HepG2 (cell line): Measurements from ENCODE around the gene JPH4. TPM values are rescaled to one million over a fixed set of nuclear protein-coding genes. Genes with fewer than 3 reads are reported as not detected.

ENCODE experiments used
- ATAC-seq: fragments of 200-7000 bp; cut with Tn5 transposase; 3 replicates; pipeline ENCODE4 v1.9.1; 2020; ENCODE audit warnings: mild to moderate bottlenecking, moderate library complexity
- BruUV-seq: library from RNA; stranded (reverse); fragments of 400-500 nt; replicated peaks from 2 replicates; lab custom pipeline; 2021; lab: Mats Ljungman, UMichigan
- CTCF ChIA-PET: fragments of 300-600 bp; formaldehyde crosslinking; extraction: SDS; loops from one replicate; lab custom pipeline; 2021; ENCODE audit warnings: low total read pairs, inconsistent platforms, low intra/inter-chr PET ratio; lab: Yijun Ruan, JAX
- POLR2A ChIA-PET: fragments of 350-600 bp; sonication (Branson Sonifier 250); formaldehyde crosslinking; loops from one replicate; lab custom pipeline; 2020; ENCODE audit warnings: antibody characterized with exemption, inconsistent platforms; lab: Yijun Ruan, JAX
- DNase-seq: peaks from one replicate; pipeline ENCODE4 v3.0.0-alpha.2; 2015; ENCODE audit warnings: low spot score
- FAIRE-seq: peaks from 3 replicates; lab custom pipeline; 2011; peaks lifted over from hg19 to GRCh38; lab: Jason Lieb, UNC
- H2AFZ ChIP-seq: one replicate; pipeline ENCODE4 v1.6.1; 2011; ENCODE audit warnings: low read length, inconsistent platforms
- H3K27ac ChIP-seq: fragments of 300-600 bp; 3 replicates; pipeline ENCODE4 v1.8.0; 2011; ENCODE audit warnings: mixed run types, mild to moderate bottlenecking, mixed read lengths, low read length, inconsistent platforms; ENCODE audit not compliant: insufficient read depth; ENCODE audit errors: extremely low read length
- H3K27me3 ChIP-seq, 2 experiments: fragments of 200-600 bp in 1 of 2; 2 replicates in 1 of 2; 3 replicates in 1 of 2; pipeline versions ENCODE4 v1.6.0 to v1.8.0; 2011; ENCODE audit warnings: low read length in 2 of 2, mild to moderate bottlenecking in 2 of 2, moderate library complexity in 2 of 2, inconsistent platforms in 1 of 2; ENCODE audit not compliant: insufficient read depth in 2 of 2, control insufficient read depth in 1 of 2
- H3K36me3 ChIP-seq, 2 experiments: fragments of 200-600 bp in 1 of 2; replicated peaks in 1 of 2; 2 replicates in 1 of 2; 3 replicates in 1 of 2; pipeline versions ENCODE4 v1.5.1 to v1.8.0; 2011; ENCODE audit warnings: low read length in 2 of 2, inconsistent platforms in 1 of 2; ENCODE audit not compliant: insufficient read depth in 2 of 2, control insufficient read depth in 1 of 2
- H3K4me1 ChIP-seq: 2 replicates; pipeline ENCODE4 v1.5.1; 2012; ENCODE audit warnings: low read length, inconsistent platforms; ENCODE audit not compliant: insufficient read depth
- H3K4me2 ChIP-seq: 2 replicates; pipeline ENCODE4 v1.6.0; 2011; ENCODE audit warnings: low read depth, low read length, inconsistent platforms
- H3K4me3 ChIP-seq, 3 experiments: fragments of 200-600 bp in 1 of 3; sonication (generic), shearing (Covaris generic) in 1 of 3; replicated peaks in 1 of 3; 2 replicates each; pipeline ENCODE4 v1.5.1; 2011 to 2016; ENCODE audit warnings: low read length in 3 of 3, inconsistent platforms in 2 of 3, low read depth in 2 of 3, mild to moderate bottlenecking in 2 of 3, control low read depth in 1 of 3, mixed read lengths in 1 of 3; ENCODE audit not compliant: insufficient read depth in 1 of 3
- H3K79me2 ChIP-seq: one replicate; pipeline ENCODE4 v1.6.1; 2011; ENCODE audit warnings: low read length, inconsistent platforms; ENCODE audit not compliant: insufficient read depth
- H3K9ac ChIP-seq: 2 replicates; pipeline ENCODE4 v1.6.0; 2011; ENCODE audit warnings: mild to moderate bottlenecking, low read depth, low read length, inconsistent platforms; ENCODE audit not compliant: insufficient read depth
- H3K9me3 ChIP-seq: 2 replicates; pipeline ENCODE4 v1.5.1; 2012; ENCODE audit warnings: mild to moderate bottlenecking, low read length
- H4K20me1 ChIP-seq: 2 replicates; pipeline ENCODE4 v1.6.0; 2011; ENCODE audit warnings: inconsistent platforms, mild to moderate bottlenecking, low read length, moderate library complexity; ENCODE audit not compliant: insufficient read depth
- ATRX ChIP-seq: sonication (generic); formaldehyde crosslinking; IDR thresholded peaks from 2 replicates; pipeline ENCODE4 v1.4.0; 2020; ENCODE audit warnings: missing genetic modification reagents, borderline replicate concordance
- BCL6 ChIP-seq: IDR thresholded peaks from 2 replicates; pipeline ENCODE4 v1.6.1; 2016; ENCODE audit warnings: missing genetic modification reagents, missing compliant biosample characterization
- BRCA1 ChIP-seq: sonication (generic); formaldehyde crosslinking; IDR thresholded peaks from 2 replicates; pipeline ENCODE4 v1.4.0; 2020; ENCODE audit warnings: missing genetic modification reagents
- DNMT1 ChIP-seq: sonication (generic); formaldehyde crosslinking; IDR thresholded peaks from 2 replicates; pipeline ENCODE4 v1.5.1; 2020; ENCODE audit warnings: mild to moderate bottlenecking, missing genetic modification reagents
- FOXO1 ChIP-seq: sonication (generic); formaldehyde crosslinking; IDR thresholded peaks from 2 replicates; pipeline ENCODE4 v1.4.0; 2020; ENCODE audit warnings: missing genetic modification reagents
- JUNB ChIP-seq: sonication (generic); formaldehyde crosslinking; IDR thresholded peaks from 2 replicates; pipeline ENCODE4 v1.8.0; 2022; ENCODE audit warnings: missing genetic modification reagents, mild to moderate bottlenecking, borderline replicate concordance
- KDM4B ChIP-seq: sonication (generic); formaldehyde crosslinking; IDR thresholded peaks from 2 replicates; pipeline ENCODE4 v1.4.0; 2020; ENCODE audit warnings: missing genetic modification reagents
- MNT ChIP-seq: fragments of 450-650 bp; IDR thresholded peaks from 2 replicates; pipeline ENCODE4 v1.6.1; 2016
- REL ChIP-seq: sonication (generic); formaldehyde crosslinking; conservative IDR thresholded peaks from 2 replicates; pipeline ENCODE4 v1.8.0; 2022; ENCODE audit warnings: mild to moderate bottlenecking, missing genetic modification reagents, moderate library complexity
- TFE3 ChIP-seq: IDR thresholded peaks from 2 replicates; pipeline ENCODE4 v1.6.1; 2016
- ZBTB10 ChIP-seq: sonication (generic); formaldehyde crosslinking; IDR thresholded peaks from 2 replicates; pipeline ENCODE4 v1.4.0; 2020; ENCODE audit warnings: missing genetic modification reagents, borderline replicate concordance
- ZFP1 ChIP-seq: IDR thresholded peaks from 2 replicates; pipeline ENCODE4 v1.6.1; 2016
- ZNF343 ChIP-seq: sonication (generic); formaldehyde crosslinking; IDR thresholded peaks from 2 replicates; pipeline ENCODE4 v1.4.0; 2020; ENCODE audit warnings: mild to moderate bottlenecking, missing genetic modification reagents
- ZNF782 ChIP-seq: sonication (generic); formaldehyde crosslinking; IDR thresholded peaks from 2 replicates; pipeline ENCODE4 v1.4.0; 2020; ENCODE audit warnings: missing genetic modification reagents, mild to moderate bottlenecking, borderline replicate concordance
- ZNF788 ChIP-seq: sonication (generic); formaldehyde crosslinking; IDR thresholded peaks from 2 replicates; pipeline ENCODE4 v1.5.0; 2020; ENCODE audit warnings: mild to moderate bottlenecking, missing genetic modification reagents, borderline replicate concordance
- WGBS: methylation state at CpG from one replicate; pipeline ENCODE4 v1.1.6; 2017; ENCODE audit warnings: low lambda C conversion rate; 5-methylcytosine and 5-hydroxymethylcytosine counted together
- in situ Hi-C: cut with HindIII; loops from 2 replicates; pipeline ENCODE4 v1.10.0; 2017; ENCODE audit warnings: low pct_unique_long_range_greater_than_20kb; ENCODE audit not compliant: extremely low pct_ligation_motif_present
- intact Hi-C: fragments of 100-400 bp; cut with micrococcal nuclease; formaldehyde crosslinking; loops from one replicate; pipeline ENCODE4 v1.10.0; 2022; ENCODE audit not compliant: unreplicated experiment
- polyA plus RNA-seq, 8 experiments: library from polyadenylated mRNA; depleted of rRNA in 3 of 8; stranded (reverse) in 7 of 8; unstranded in 1 of 8; fragments of >200 nt; fragmentation: Illumina TruSeq in 4 of 8; extraction: Trizol in 4 of 8; gene quantifications; 2 replicates each; pipeline versions ENCODE4 v1.2.1 to v1.2.3, GENCODE V29; 2011 to 2016; ENCODE audit warnings: low read depth in 4 of 8, missing spikeins in 1 of 8, mixed read lengths in 1 of 8; ENCODE audit not compliant: insufficient read depth in 1 of 8
- total RNA-seq, 5 experiments: library from RNA; depleted of rRNA; stranded (reverse); fragments of >200 nt; fragmentation: Illumina TruSeq; extraction: Trizol; gene quantifications; 2 replicates each; pipeline ENCODE4 v1.2.3, GENCODE V29; 2016; ENCODE audit warnings: low read depth in 1 of 5
- TF ChIP-seq, protein P1 (sequence below): sonication (generic); formaldehyde crosslinking; IDR thresholded peaks from 2 replicates; pipeline ENCODE4 v1.4.0; 2020; ENCODE audit warnings: missing genetic modification reagents

JPH4 gene
- total and polyA plus RNA-seq, 2 of the 13 experiments (the other 11 are each of a cell fraction or from before 2014, with no cell fraction given) = 0.08 to 0.22 TPM

GRCh38 chr14:23600322-23600707 lies 21.7 kb upstream of the JPH4 start:
- H3K9me3 ChIP-seq = peaks cover 8% of the 10 kb centered on the region; the same call in 1 of the 2 replicates
- H3K4me2 ChIP-seq = peak overlapping the region; percentile 5; the same call in 1 of the 2 replicates
- H3K36me3 ChIP-seq = no peaks in the 10 kb centered on the region
- BruUV-seq = no TSS peak
- H2AFZ ChIP-seq = peak overlapping the region; percentile 16
- intact Hi-C loops (no loop called here), in situ Hi-C loops (no loop called here)
- H3K4me1 ChIP-seq = peaks cover 49% of the 10 kb centered on the region
- ATAC-seq (no peak; the same call in 2 of the 3 replicates), FAIRE-seq (no peak), DNase-seq (no peak)
- ChIA-PET POLR2A (interaction anchor here (0.6 to 10.5 kb wide), 17 partner anchors 10 to 622 kb away, joined by 3 to 267 read pairs (median 5); partner anchors contain the start of genes DCAF11, DHRS2, NRL and PPP1R3E), CTCF (no interaction called here)
- WGBS = 46% methylated on average over 2 of the region's 2 CpGs
- H3K27ac ChIP-seq = peak overlapping the region; percentile 57
- peak overlapping the region in 1 of 3 experiments; percentile 1; a peak in 1 of 6 replicates for H3K4me3 ChIP-seq
- H3K79me2 ChIP-seq = no peaks in the 10 kb centered on the region
- no peaks in the 10 kb centered on the region for H4K20me1 ChIP-seq
- H3K9ac ChIP-seq = peak overlapping the region; percentile 1; the same call in 1 of the 2 replicates
- H3K27me3 ChIP-seq = no peaks in the 10 kb centered on the region
- peak; percentile 74; the same call in 1 of the 2 replicates for TF ChIP-seq DNMT1 (CRISPR knock-in tag)
- TF ChIP-seq ZNF788 (CRISPR knock-in tag) = 0 out of 2 replicates have a peak, but pooled peaks have one; percentile 18
- TF ChIP-seq MNT = no peak
- TF ChIP-seq JUNB (CRISPR knock-in tag) = no peak
- TF ChIP-seq, protein P1, sequence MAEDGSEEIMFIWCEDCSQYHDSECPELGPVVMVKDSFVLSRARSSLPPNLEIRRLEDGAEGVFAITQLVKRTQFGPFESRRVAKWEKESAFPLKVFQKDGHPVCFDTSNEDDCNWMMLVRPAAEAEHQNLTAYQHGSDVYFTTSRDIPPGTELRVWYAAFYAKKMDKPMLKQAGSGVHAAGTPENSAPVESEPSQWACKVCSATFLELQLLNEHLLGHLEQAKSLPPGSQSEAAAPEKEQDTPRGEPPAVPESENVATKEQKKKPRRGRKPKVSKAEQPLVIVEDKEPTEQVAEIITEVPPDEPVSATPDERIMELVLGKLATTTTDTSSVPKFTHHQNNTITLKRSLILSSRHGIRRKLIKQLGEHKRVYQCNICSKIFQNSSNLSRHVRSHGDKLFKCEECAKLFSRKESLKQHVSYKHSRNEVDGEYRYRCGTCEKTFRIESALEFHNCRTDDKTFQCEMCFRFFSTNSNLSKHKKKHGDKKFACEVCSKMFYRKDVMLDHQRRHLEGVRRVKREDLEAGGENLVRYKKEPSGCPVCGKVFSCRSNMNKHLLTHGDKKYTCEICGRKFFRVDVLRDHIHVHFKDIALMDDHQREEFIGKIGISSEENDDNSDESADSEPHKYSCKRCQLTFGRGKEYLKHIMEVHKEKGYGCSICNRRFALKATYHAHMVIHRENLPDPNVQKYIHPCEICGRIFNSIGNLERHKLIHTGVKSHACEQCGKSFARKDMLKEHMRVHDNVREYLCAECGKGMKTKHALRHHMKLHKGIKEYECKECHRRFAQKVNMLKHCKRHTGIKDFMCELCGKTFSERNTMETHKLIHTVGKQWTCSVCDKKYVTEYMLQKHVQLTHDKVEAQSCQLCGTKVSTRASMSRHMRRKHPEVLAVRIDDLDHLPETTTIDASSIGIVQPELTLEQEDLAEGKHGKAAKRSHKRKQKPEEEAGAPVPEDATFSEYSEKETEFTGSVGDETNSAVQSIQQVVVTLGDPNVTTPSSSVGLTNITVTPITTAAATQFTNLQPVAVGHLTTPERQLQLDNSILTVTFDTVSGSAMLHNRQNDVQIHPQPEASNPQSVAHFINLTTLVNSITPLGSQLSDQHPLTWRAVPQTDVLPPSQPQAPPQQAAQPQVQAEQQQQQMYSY (CRISPR knock-in tag) = no peak
- no peak for TF ChIP-seq ZFP1 (CRISPR knock-in tag)
- TF ChIP-seq ZNF782 = no peak
- TF ChIP-seq KDM4B (CRISPR knock-in tag) = no peak
- no peak for TF ChIP-seq ATRX (CRISPR knock-in tag)
- no peak for TF ChIP-seq ZNF343 (CRISPR knock-in tag)
- no peak for TF ChIP-seq ZBTB10 (CRISPR knock-in tag)
- 0 out of 2 replicates have a peak, but pooled peaks have one; percentile 3 for TF ChIP-seq FOXO1 (CRISPR knock-in tag)
- TF ChIP-seq BCL6 = no peak
- 0 out of 2 replicates have a peak, but pooled peaks have one; percentile 9 for TF ChIP-seq TFE3 (CRISPR knock-in tag)
- no peak for TF ChIP-seq BRCA1 (CRISPR knock-in tag)
- no peak for TF ChIP-seq REL (CRISPR knock-in tag)
